SK-N-SH (cell line): ENCODE measurements around the gene SERPINA6. TPM values are rescaled to one million over a fixed set of nuclear protein-coding genes. Genes with fewer than 3 reads are reported as not detected.

Source experiments
- CTCF ChIA-PET: fragments of 300-600, 350-600 bp; formaldehyde crosslinking; extraction: SDS; loops from one replicate; lab custom pipeline; 2021; lab: Yijun Ruan, JAX
- POLR2A ChIA-PET: fragments of 350-600 bp; sonication (Branson Sonifier 250); formaldehyde crosslinking; extraction: SDS; loops from one replicate; lab custom pipeline; 2020; ENCODE audit warnings: antibody characterized with exemption, inconsistent platforms; lab: Yijun Ruan, JAX
- DNase-seq: peaks from one replicate; pipeline ENCODE4 v3.0.0; 2012
- H2AFZ ChIP-seq: fragments of 200-600 bp; sonication (generic); 2 replicates; pipeline ENCODE4 v1.8.1; 2016; ENCODE audit warnings: antibody characterized with exemption, mild to moderate bottlenecking, low read depth
- H3F3A ChIP-seq: fragments of 200-600 bp; sonication (generic); replicated peaks from 2 replicates; pipeline ENCODE3; 2016; ENCODE audit warnings: antibody characterized with exemption, mild to moderate bottlenecking; ENCODE audit not compliant: insufficient read depth
- H3K27ac ChIP-seq, 2 experiments: fragments of 200-500 bp in 1 of 2; fragments of 200-600 bp in 1 of 2; sonication (Bioruptor generic) in 1 of 2; sonication (generic), shearing (Covaris generic) in 1 of 2; 2 replicates each; pipeline versions ENCODE4 v1.5.1 to v1.6.1; 2014 to 2016; ENCODE audit warnings: low read depth in 2 of 2, inconsistent platforms in 1 of 2, low read length in 1 of 2, mild to moderate bottlenecking in 1 of 2, mixed read lengths in 1 of 2
- H3K27me3 ChIP-seq: fragments of 200-600 bp; sonication (generic), shearing (Covaris generic); 2 replicates; pipeline ENCODE4 v1.6.1; 2016; ENCODE audit warnings: mixed run types; ENCODE audit not compliant: insufficient read depth
- H3K36me3 ChIP-seq, 2 experiments: fragments of 200-500 bp in 1 of 2; fragments of 200-600 bp in 1 of 2; sonication (Bioruptor generic) in 1 of 2; sonication (generic) in 1 of 2; replicated peaks in 1 of 2; 2 replicates each; pipeline versions ENCODE3 to v1.5.1; 2014 to 2016; ENCODE audit warnings: low read length in 1 of 2, mild to moderate bottlenecking in 1 of 2; ENCODE audit not compliant: insufficient read depth in 2 of 2, control insufficient read depth in 1 of 2
- H3K4me1 ChIP-seq, 2 experiments: fragments of 200-500 bp in 1 of 2; fragments of 200-600 bp in 1 of 2; sonication (Bioruptor generic) in 1 of 2; sonication (generic), shearing (Covaris generic) in 1 of 2; 2 replicates each; pipeline versions ENCODE4 v1.5.1 to v1.6.1; 2014 to 2016; ENCODE audit warnings: low read depth in 1 of 2, low read length in 1 of 2, mixed run types in 1 of 2; ENCODE audit not compliant: insufficient read depth in 2 of 2, control insufficient read depth in 1 of 2
- H3K4me2 ChIP-seq: fragments of 200-600 bp; sonication (generic), shearing (Covaris generic); 2 replicates; pipeline ENCODE4 v1.6.1; 2017; ENCODE audit warnings: mixed run types
- H3K4me3 ChIP-seq, 2 experiments: fragments of 200-500 bp in 1 of 2; fragments of 200-600 bp in 1 of 2; sonication (Bioruptor generic) in 1 of 2; sonication (generic), shearing (Covaris generic) in 1 of 2; 2 replicates each; pipeline versions ENCODE4 v1.5.1 to v1.8.1; 2014 to 2016; ENCODE audit warnings: low read depth in 2 of 2, inconsistent platforms in 1 of 2, low read length in 1 of 2, mild to moderate bottlenecking in 1 of 2, mixed read lengths in 1 of 2, moderate library complexity in 1 of 2
- H3K79me2 ChIP-seq: fragments of 200-600 bp; sonication (generic); 2 replicates; pipeline ENCODE4 v1.8.1; 2017; ENCODE audit warnings: mild to moderate bottlenecking; ENCODE audit not compliant: insufficient read depth
- H3K9ac ChIP-seq: fragments of 200-600 bp; sonication (generic); 2 replicates; pipeline ENCODE4 v1.6.1; 2017; ENCODE audit warnings: mixed run types
- H3K9me2 ChIP-seq: fragments of 200-600 bp; sonication (generic); 2 replicates; pipeline ENCODE4 v1.6.1; 2017; ENCODE audit warnings: mixed run types
- H3K9me3 ChIP-seq: fragments of 200-600 bp; sonication (generic); 2 replicates; pipeline ENCODE4 v1.6.1; 2017; ENCODE audit warnings: mixed run types, mild to moderate bottlenecking, moderate library complexity
- H4K20me1 ChIP-seq: fragments of 200-600 bp; sonication (generic); 2 replicates; pipeline ENCODE4 v1.6.1; 2017; ENCODE audit warnings: mild to moderate bottlenecking, mixed run types; ENCODE audit not compliant: insufficient read depth
- EZH2phosphoT487 ChIP-seq: fragments of 200-600 bp; sonication (generic); IDR thresholded peaks from 2 replicates; pipeline ENCODE4 v1.6.1; 2017; ENCODE audit warnings: low read depth, mixed run types, mild to moderate bottlenecking, antibody characterized with exemption, moderate library complexity, borderline replicate concordance
- RFX5 ChIP-seq: IDR thresholded peaks from 2 replicates; pipeline ENCODE4 v1.6.1; 2012; ENCODE audit warnings: mild to moderate bottlenecking, improper control_type of control experiment, low read length
- TEAD4 ChIP-seq: IDR thresholded peaks from 2 replicates; pipeline ENCODE4 v1.4.0; 2012; ENCODE audit warnings: mild to moderate bottlenecking, borderline replicate concordance; ENCODE audit not compliant: insufficient read depth
- USF1 ChIP-seq: IDR thresholded peaks from 2 replicates; pipeline ENCODE4 v1.4.0; 2012; ENCODE audit warnings: low read depth, borderline replicate concordance
- WGBS: methylation state at CpG from one replicate; pipeline ENCODE4 v1.1.6; 2017; ENCODE audit warnings: low lambda C conversion rate; 5-methylcytosine and 5-hydroxymethylcytosine counted together
- polyA plus RNA-seq, 3 experiments: library from polyadenylated mRNA; depleted of rRNA; stranded (reverse); fragments of >200 nt; gene quantifications; 2 replicates each; pipeline ENCODE4 v1.2.3, GENCODE V29; 2012
- TF ChIP-seq, protein P1 (sequence below): fragments of 200-600 bp; sonication (generic); IDR thresholded peaks from 2 replicates; pipeline ENCODE4 v1.6.1; 2017; ENCODE audit warnings: antibody characterized with exemption, mild to moderate bottlenecking, moderate library complexity
- TF ChIP-seq, protein P2 (sequence below): IDR thresholded peaks from 2 replicates; pipeline ENCODE4 v1.6.1; 2012; ENCODE audit warnings: mild to moderate bottlenecking, low read depth, low read length, moderate library complexity

Gene SERPINA6
- polyA plus RNA-seq, 1 of the 3 experiments (the other 2 are of a cell fraction) = 0.46 TPM

DNA sequence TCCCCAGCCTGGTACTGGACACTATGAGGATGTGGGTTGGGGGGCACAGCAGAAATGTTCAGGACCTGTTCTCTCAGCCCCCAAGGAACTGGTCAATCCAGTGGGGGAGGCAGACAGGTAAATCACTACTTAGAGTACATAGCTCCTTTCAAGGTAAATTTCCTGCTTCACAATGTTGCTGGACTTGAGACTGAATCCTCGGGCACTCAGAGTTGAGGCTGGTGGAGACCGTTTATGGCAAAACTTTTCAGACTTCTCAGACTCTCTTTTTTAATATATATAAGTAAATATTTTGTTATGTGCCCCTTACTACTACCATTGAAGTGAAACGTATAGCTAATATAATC, 29.6 kb downstream of the SERPINA6 start:
- H3K9me3 ChIP-seq = no peaks in the 10 kb centered on the region
- WGBS = 30% methylated on average over 3 of the region's 3 CpGs
- H3K27ac ChIP-seq = no peak overlapping the region
- ChIA-PET POLR2A (no interaction called here), CTCF (no interaction called here)
- no peaks in the 10 kb centered on the region for H3K79me2 ChIP-seq
- no peaks in the 10 kb centered on the region for H3K27me3 ChIP-seq
- no peak overlapping the region for H3K9ac ChIP-seq
- H3F3A ChIP-seq = no peaks in the 10 kb centered on the region
- no peak overlapping the region for H3K4me2 ChIP-seq
- H3K9me2 ChIP-seq = no peaks in the 10 kb centered on the region
- H2AFZ ChIP-seq = no peak overlapping the region
- H3K4me1 ChIP-seq = no peaks in the 10 kb centered on the region
- TF ChIP-seq EZH2phosphoT487 (no peak), RFX5 (no peak)
- no peak for DNase-seq
- H3K4me3 ChIP-seq = no peak overlapping the region
- H3K36me3 ChIP-seq = no peaks in the 10 kb centered on the region
- no peaks in the 10 kb centered on the region for H4K20me1 ChIP-seq

GRCh38 chr14:94292872-94293577, 30.1 kb downstream of the SERPINA6 start, which contains the start of gene SERPINA10:
Gene SERPINA10 (minus strand): TSS chr14:94293268. CDS start chr14:94290593, 2,675 bp downstream.
- ChIA-PET CTCF (no interaction called here), POLR2A (no interaction called here)
- no peak within 1 kb of the TSS for H3K4me3 ChIP-seq
- no peak within 1 kb of the TSS for H3K9ac ChIP-seq
- H3K9me2 ChIP-seq = no peaks in the 10 kb centered on the region
- DNase-seq = no peak
- H3K27ac ChIP-seq = no peak within 1 kb of the TSS
- H3K27me3 ChIP-seq = no peaks in the 10 kb centered on the region
- WGBS = 34% methylated on average over 10 of the region's 10 CpGs
- H3K36me3 ChIP-seq = no peaks in the 10 kb centered on the region
- no peaks in the 10 kb centered on the region for H3K9me3 ChIP-seq
- H3K79me2 ChIP-seq = no peaks in the 10 kb centered on the region
- no peaks in the 10 kb centered on the region for H3K4me1 ChIP-seq
- no peak for TF ChIP-seq USF1
- TF ChIP-seq, protein P1, sequence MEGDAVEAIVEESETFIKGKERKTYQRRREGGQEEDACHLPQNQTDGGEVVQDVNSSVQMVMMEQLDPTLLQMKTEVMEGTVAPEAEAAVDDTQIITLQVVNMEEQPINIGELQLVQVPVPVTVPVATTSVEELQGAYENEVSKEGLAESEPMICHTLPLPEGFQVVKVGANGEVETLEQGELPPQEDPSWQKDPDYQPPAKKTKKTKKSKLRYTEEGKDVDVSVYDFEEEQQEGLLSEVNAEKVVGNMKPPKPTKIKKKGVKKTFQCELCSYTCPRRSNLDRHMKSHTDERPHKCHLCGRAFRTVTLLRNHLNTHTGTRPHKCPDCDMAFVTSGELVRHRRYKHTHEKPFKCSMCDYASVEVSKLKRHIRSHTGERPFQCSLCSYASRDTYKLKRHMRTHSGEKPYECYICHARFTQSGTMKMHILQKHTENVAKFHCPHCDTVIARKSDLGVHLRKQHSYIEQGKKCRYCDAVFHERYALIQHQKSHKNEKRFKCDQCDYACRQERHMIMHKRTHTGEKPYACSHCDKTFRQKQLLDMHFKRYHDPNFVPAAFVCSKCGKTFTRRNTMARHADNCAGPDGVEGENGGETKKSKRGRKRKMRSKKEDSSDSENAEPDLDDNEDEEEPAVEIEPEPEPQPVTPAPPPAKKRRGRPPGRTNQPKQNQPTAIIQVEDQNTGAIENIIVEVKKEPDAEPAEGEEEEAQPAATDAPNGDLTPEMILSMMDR = no peak
- TF ChIP-seq, protein P2, sequence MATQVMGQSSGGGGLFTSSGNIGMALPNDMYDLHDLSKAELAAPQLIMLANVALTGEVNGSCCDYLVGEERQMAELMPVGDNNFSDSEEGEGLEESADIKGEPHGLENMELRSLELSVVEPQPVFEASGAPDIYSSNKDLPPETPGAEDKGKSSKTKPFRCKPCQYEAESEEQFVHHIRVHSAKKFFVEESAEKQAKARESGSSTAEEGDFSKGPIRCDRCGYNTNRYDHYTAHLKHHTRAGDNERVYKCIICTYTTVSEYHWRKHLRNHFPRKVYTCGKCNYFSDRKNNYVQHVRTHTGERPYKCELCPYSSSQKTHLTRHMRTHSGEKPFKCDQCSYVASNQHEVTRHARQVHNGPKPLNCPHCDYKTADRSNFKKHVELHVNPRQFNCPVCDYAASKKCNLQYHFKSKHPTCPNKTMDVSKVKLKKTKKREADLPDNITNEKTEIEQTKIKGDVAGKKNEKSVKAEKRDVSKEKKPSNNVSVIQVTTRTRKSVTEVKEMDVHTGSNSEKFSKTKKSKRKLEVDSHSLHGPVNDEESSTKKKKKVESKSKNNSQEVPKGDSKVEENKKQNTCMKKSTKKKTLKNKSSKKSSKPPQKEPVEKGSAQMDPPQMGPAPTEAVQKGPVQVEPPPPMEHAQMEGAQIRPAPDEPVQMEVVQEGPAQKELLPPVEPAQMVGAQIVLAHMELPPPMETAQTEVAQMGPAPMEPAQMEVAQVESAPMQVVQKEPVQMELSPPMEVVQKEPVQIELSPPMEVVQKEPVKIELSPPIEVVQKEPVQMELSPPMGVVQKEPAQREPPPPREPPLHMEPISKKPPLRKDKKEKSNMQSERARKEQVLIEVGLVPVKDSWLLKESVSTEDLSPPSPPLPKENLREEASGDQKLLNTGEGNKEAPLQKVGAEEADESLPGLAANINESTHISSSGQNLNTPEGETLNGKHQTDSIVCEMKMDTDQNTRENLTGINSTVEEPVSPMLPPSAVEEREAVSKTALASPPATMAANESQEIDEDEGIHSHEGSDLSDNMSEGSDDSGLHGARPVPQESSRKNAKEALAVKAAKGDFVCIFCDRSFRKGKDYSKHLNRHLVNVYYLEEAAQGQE = peak; percentile 92
- no peak for TF ChIP-seq TEAD4
- H4K20me1 ChIP-seq = no peaks in the 10 kb centered on the region
- H2AFZ ChIP-seq = no peak within 1 kb of the TSS
- H3K4me2 ChIP-seq = no peak within 1 kb of the TSS
- no peaks in the 10 kb centered on the region for H3F3A ChIP-seq
